Smooth muscle cell (in vitro differentiated cells): ENCODE results near the gene HACL1. TPM values are rescaled to one million over a fixed set of nuclear protein-coding genes. Genes with fewer than 3 reads are reported as not detected.

Source experiments
- DNase-seq: peaks from one replicate; lab custom pipeline; 2025; ENCODE audit not compliant: unreplicated experiment; lab: John Stamatoyannopoulos, UW
- H2AFZ ChIP-seq: fragments of 200-600 bp; sonication (generic); 2 replicates; pipeline ENCODE4 v1.6.0; 2016; ENCODE audit warnings: antibody characterized with exemption, low read depth, mild to moderate bottlenecking
- H3F3A ChIP-seq: fragments of 200-600 bp; sonication (generic); 2 replicates; pipeline ENCODE4 v1.6.0; 2017; ENCODE audit warnings: antibody characterized with exemption, low read depth
- H3K27ac ChIP-seq: fragments of 200-600 bp; sonication (generic); 2 replicates; pipeline ENCODE4 v1.5.1; 2016; ENCODE audit warnings: low read depth, mild to moderate bottlenecking
- H3K27me3 ChIP-seq: fragments of 200-600 bp; sonication (generic); 2 replicates; pipeline ENCODE4 v1.6.1; 2016; ENCODE audit warnings: low read depth, mild to moderate bottlenecking
- H3K36me3 ChIP-seq: fragments of 200-600 bp; sonication (generic); 2 replicates; pipeline ENCODE4 v1.5.1; 2016; ENCODE audit warnings: low read depth
- H3K4me1 ChIP-seq: fragments of 200-600 bp; sonication (generic); 2 replicates; pipeline ENCODE4 v1.5.1; 2016; ENCODE audit warnings: low read depth
- H3K4me2 ChIP-seq: fragments of 200-600 bp; sonication (generic); 2 replicates; pipeline ENCODE4 v1.6.0; 2016; ENCODE audit warnings: mild to moderate bottlenecking
- H3K4me3 ChIP-seq: fragments of 200-600 bp; sonication (generic); 2 replicates; pipeline ENCODE4 v1.5.1; 2016; ENCODE audit warnings: mild to moderate bottlenecking
- H3K79me2 ChIP-seq: fragments of 200-600 bp; sonication (generic); 2 replicates; pipeline ENCODE4 v1.6.0; 2016; ENCODE audit warnings: low read depth, mild to moderate bottlenecking
- H3K9ac ChIP-seq: fragments of 200-600 bp; sonication (generic); 2 replicates; pipeline ENCODE4 v1.6.0; 2016; ENCODE audit warnings: low read depth
- H3K9me3 ChIP-seq: fragments of 200-600 bp; sonication (generic); replicated peaks from 2 replicates; pipeline ENCODE4 v1.5.1; 2016; ENCODE audit warnings: low read depth
- H4K20me1 ChIP-seq: fragments of 200-600 bp; sonication (generic); 2 replicates; pipeline ENCODE4 v1.6.0; 2016; ENCODE audit warnings: low read depth
- WGBS: methylation state at CpG from one replicate; pipeline ENCODE4 v1.1.7; 2016; ENCODE audit warnings: low lambda C conversion rate; 5-methylcytosine and 5-hydroxymethylcytosine counted together
- polyA plus RNA-seq: library from polyadenylated mRNA; unstranded; fragments of >200 nt; fragmentation: Nextera tagmentation; extraction: Ambion mirVana; gene quantifications from 2 replicates; pipeline ENCODE4 v1.2.1, GENCODE V29; 2016
- total RNA-seq: library from RNA; depleted of rRNA; stranded (reverse); fragments of >200 nt; gene quantifications from 2 replicates; pipeline ENCODE4 v1.2.3, GENCODE V29; 2014
- TF ChIP-seq, protein P1 (sequence below): fragments of 200-600 bp; sonication (generic); IDR thresholded peaks from 2 replicates; pipeline ENCODE4 v1.5.1; 2017; ENCODE audit warnings: borderline replicate concordance, mild to moderate bottlenecking, antibody characterized with exemption; ENCODE audit not compliant: insufficient read depth, poor library complexity, severe bottlenecking

The HACL1 gene
- total and polyA plus RNA-seq, 2 experiments from 2014 or later, result 11.8 to 13.0 TPM

DNA sequence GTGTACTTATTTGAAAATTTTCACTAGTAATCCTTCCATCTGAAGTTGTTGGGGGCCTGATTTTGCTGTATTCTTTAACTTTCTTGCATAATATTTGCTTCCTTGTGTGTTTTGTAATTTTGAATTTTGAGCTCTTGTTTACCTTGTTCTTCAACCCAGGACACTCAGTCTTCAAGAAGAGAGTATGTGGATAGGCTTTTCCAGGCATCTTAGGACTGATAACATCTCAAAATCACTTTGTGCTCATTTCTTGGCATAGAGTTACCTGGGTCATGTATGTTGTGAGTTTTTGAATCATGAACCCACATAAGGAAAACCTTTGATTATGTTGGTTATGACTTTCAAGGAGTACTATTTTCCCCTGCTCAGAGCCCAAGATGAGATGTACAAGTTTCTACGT lies 13.6 kb upstream of the HACL1 start:
- Histone ChIP-seq H3K79me2 (no peaks in the 10 kb centered on the region), H3K4me3 (no peak overlapping the region), H3F3A (no peaks in the 10 kb centered on the region), H3K27me3 (no peaks in the 10 kb centered on the region), H3K4me2 (no peak overlapping the region), H4K20me1 (no peaks in the 10 kb centered on the region), H3K36me3 (no peaks in the 10 kb centered on the region), H3K27ac (no peak overlapping the region), H3K9ac (no peak overlapping the region), H3K4me1 (no peaks in the 10 kb centered on the region), H3K9me3 (no peaks in the 10 kb centered on the region), H2AFZ (no peak overlapping the region)
- no peak for DNase-seq
- TF ChIP-seq, protein P1, sequence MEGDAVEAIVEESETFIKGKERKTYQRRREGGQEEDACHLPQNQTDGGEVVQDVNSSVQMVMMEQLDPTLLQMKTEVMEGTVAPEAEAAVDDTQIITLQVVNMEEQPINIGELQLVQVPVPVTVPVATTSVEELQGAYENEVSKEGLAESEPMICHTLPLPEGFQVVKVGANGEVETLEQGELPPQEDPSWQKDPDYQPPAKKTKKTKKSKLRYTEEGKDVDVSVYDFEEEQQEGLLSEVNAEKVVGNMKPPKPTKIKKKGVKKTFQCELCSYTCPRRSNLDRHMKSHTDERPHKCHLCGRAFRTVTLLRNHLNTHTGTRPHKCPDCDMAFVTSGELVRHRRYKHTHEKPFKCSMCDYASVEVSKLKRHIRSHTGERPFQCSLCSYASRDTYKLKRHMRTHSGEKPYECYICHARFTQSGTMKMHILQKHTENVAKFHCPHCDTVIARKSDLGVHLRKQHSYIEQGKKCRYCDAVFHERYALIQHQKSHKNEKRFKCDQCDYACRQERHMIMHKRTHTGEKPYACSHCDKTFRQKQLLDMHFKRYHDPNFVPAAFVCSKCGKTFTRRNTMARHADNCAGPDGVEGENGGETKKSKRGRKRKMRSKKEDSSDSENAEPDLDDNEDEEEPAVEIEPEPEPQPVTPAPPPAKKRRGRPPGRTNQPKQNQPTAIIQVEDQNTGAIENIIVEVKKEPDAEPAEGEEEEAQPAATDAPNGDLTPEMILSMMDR, result no peak
- WGBS, result 96% methylated on average over 1 of the region's 1 CpG

DNA sequence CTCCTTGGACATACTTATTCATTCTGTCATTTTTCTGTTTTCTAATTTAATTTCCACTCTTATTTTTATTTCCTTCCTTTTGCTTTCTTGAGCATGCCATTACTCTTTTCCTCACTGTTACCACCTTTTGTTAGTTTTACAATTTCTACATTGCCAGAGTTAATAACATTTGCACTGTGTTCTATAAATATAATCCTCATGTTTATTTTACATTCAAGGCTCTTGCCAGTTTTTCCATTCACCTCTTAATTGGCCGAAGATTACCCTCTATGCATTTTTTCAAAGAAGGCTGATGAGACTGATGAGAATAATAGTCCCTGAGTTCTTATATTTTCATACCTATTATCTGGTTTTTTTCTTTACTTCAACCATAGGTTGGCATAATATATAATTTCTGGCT lies 10.6 kb upstream of the HACL1 start:
- H3K4me2 ChIP-seq, result no peak overlapping the region
- H3K9me3 ChIP-seq, result no peaks in the 10 kb centered on the region
- no peaks in the 10 kb centered on the region for H3K27me3 ChIP-seq
- no peaks in the 10 kb centered on the region for H3K36me3 ChIP-seq
- no peaks in the 10 kb centered on the region for H4K20me1 ChIP-seq
- no peaks in the 10 kb centered on the region for H3F3A ChIP-seq
- H3K4me3 ChIP-seq, result no peak overlapping the region
- DNase-seq, result no peak
- no peaks in the 10 kb centered on the region for H3K4me1 ChIP-seq
- no peak overlapping the region for H3K27ac ChIP-seq
- H3K79me2 ChIP-seq, result no peaks in the 10 kb centered on the region
- TF ChIP-seq, protein P1, result no peak
- H3K9ac ChIP-seq, result no peak overlapping the region
- 86% methylated on average over 1 of the region's 1 CpG for WGBS
- H2AFZ ChIP-seq, result no peak overlapping the region

- Histone ChIP-seq H3K4me3 (no peak overlapping the region), H3K36me3 (no peaks in the 10 kb centered on the region), H4K20me1 (no peaks in the 10 kb centered on the region), H3K9ac (no peak overlapping the region), H3K4me2 (no peak overlapping the region), H2AFZ (no peak overlapping the region), H3K79me2 (no peaks in the 10 kb centered on the region), H3K4me1 (no peaks in the 10 kb centered on the region), H3F3A (no peaks in the 10 kb centered on the region), H3K9me3 (no peaks in the 10 kb centered on the region), H3K27me3 (no peaks in the 10 kb centered on the region), H3K27ac (no peak overlapping the region)
- WGBS, result 100% methylated on average over 3 of the region's 3 CpGs
- DNase-seq, result no peak
- TF ChIP-seq, protein P1, result no peak
These were observed 9.6 kb upstream of the HACL1 start for GRCh38 chr3:15611018-15611417.

- no peak for DNase-seq
- TF ChIP-seq, protein P1, result no peak
- Histone ChIP-seq H3K36me3 (no peaks in the 10 kb centered on the region), H3K79me2 (no peaks in the 10 kb centered on the region), H3F3A (no peaks in the 10 kb centered on the region), H3K27me3 (no peaks in the 10 kb centered on the region), H4K20me1 (no peaks in the 10 kb centered on the region), H3K4me1 (no peaks in the 10 kb centered on the region), H2AFZ (no peak overlapping the region), H3K4me2 (no peak overlapping the region), H3K9me3 (no peaks in the 10 kb centered on the region), H3K9ac (no peak overlapping the region), H3K27ac (no peak overlapping the region), H3K4me3 (no peak overlapping the region)
- 93% methylated on average over 4 of the region's 4 CpGs for WGBS
These were observed 8.9 kb upstream of the HACL1 start for GRCh38 chr3:15610082-15610759.
